Trophoblast cell (in vitro differentiated cells and primary cell): ENCODE measurements around the gene COLGALT1.

Experiments
- DNase-seq, 2 donors: peaks; one replicate each; pipeline ENCODE4 v3.0.0-alpha.2; 2016
- H2AFZ ChIP-seq: 2 replicates; pipeline ENCODE4 v1.6.1; 2013; ENCODE audit warnings: low read length, moderate library complexity, mild to moderate bottlenecking; ENCODE audit not compliant: insufficient read depth, poor library complexity
- H2AK5ac ChIP-seq: 2 replicates; pipeline ENCODE4 v1.6.1; 2013; ENCODE audit warnings: mild to moderate bottlenecking, low read length
- H2BK120ac ChIP-seq: 2 replicates; pipeline ENCODE4 v1.6.1; 2013; ENCODE audit warnings: low read length, mild to moderate bottlenecking, moderate library complexity; ENCODE audit not compliant: insufficient read depth, poor library complexity
- H2BK12ac ChIP-seq: 2 replicates; pipeline ENCODE4 v1.6.1; 2013; ENCODE audit warnings: mild to moderate bottlenecking, low read length, moderate library complexity
- H2BK5ac ChIP-seq: 2 replicates; pipeline ENCODE4 v1.6.1; 2013; ENCODE audit warnings: low read length, low read depth, moderate library complexity, mild to moderate bottlenecking; ENCODE audit not compliant: poor library complexity
- H3K14ac ChIP-seq: 2 replicates; pipeline ENCODE4 v1.6.1; 2013; ENCODE audit warnings: mild to moderate bottlenecking, low read length
- H3K18ac ChIP-seq: 2 replicates; pipeline ENCODE4 v1.6.1; 2013; ENCODE audit warnings: mild to moderate bottlenecking, low read length
- H3K23ac ChIP-seq: 2 replicates; pipeline ENCODE4 v1.6.1; 2013; ENCODE audit warnings: low read length
- H3K27ac ChIP-seq: 2 replicates; pipeline ENCODE4 v1.5.1; 2013; ENCODE audit warnings: low read depth, mild to moderate bottlenecking, inconsistent platforms, low read length, moderate library complexity
- H3K27me3 ChIP-seq: 2 replicates; pipeline ENCODE4 v1.6.1; 2013; ENCODE audit warnings: inconsistent platforms, mild to moderate bottlenecking, low read length, moderate library complexity; ENCODE audit not compliant: insufficient read depth
- H3K36me3 ChIP-seq, 2 experiments: 1 replicate in 1 of 2; 2 replicates in 1 of 2; pipeline ENCODE4 v1.6.1; 2013; ENCODE audit warnings: low read length in 2 of 2, mild to moderate bottlenecking in 2 of 2, moderate library complexity in 1 of 2; ENCODE audit not compliant: insufficient read depth in 2 of 2, control insufficient read depth in 1 of 2
- H3K4ac ChIP-seq: 2 replicates; pipeline ENCODE4 v1.6.1; 2013; ENCODE audit warnings: low read depth, mild to moderate bottlenecking, low read length, moderate library complexity
- H3K4me1 ChIP-seq, 2 experiments: 1 replicate in 1 of 2; 2 replicates in 1 of 2; pipeline ENCODE4 v1.6.1; 2013; ENCODE audit warnings: low read length in 2 of 2, mild to moderate bottlenecking in 2 of 2, moderate library complexity in 1 of 2; ENCODE audit not compliant: insufficient read depth in 2 of 2, control insufficient read depth in 1 of 2
- H3K4me2 ChIP-seq: 2 replicates; pipeline ENCODE4 v1.6.1; 2013; ENCODE audit warnings: inconsistent platforms, mild to moderate bottlenecking, low read length, moderate library complexity
- H3K4me3 ChIP-seq: 2 replicates; pipeline ENCODE4 v1.5.1; 2013; ENCODE audit warnings: mild to moderate bottlenecking, low read depth, low read length, inconsistent platforms
- H3K79me1 ChIP-seq: one replicate; pipeline ENCODE4 v1.6.1; 2013; ENCODE audit warnings: low read length
- H3K79me2 ChIP-seq: 2 replicates; pipeline ENCODE4 v1.6.1; 2013; ENCODE audit warnings: low read length, mild to moderate bottlenecking; ENCODE audit not compliant: control insufficient read depth, insufficient read depth, poor library complexity
- H3K9ac ChIP-seq: 2 replicates; pipeline ENCODE4 v1.6.1; 2013; ENCODE audit warnings: mild to moderate bottlenecking, low read length
- H3K9me3 ChIP-seq: 2 replicates; pipeline ENCODE4 v1.6.1; 2013; ENCODE audit warnings: low read depth, mild to moderate bottlenecking, control low read depth, inconsistent platforms, low read length; ENCODE audit not compliant: insufficient read depth
- H4K12ac ChIP-seq: 2 replicates; pipeline ENCODE4 v1.6.1; 2013; ENCODE audit warnings: low read depth, mild to moderate bottlenecking, low read length, moderate library complexity
- H4K8ac ChIP-seq: 2 replicates; pipeline ENCODE4 v1.6.1; 2013; ENCODE audit warnings: low read depth, mild to moderate bottlenecking, low read length, moderate library complexity
- H4K91ac ChIP-seq: one replicate; pipeline ENCODE4 v1.6.1; 2013; ENCODE audit warnings: low read depth, mild to moderate bottlenecking, low read length, moderate library complexity
- WGBS: extraction: QIAGEN DNeasy Blood & Tissue Kit; methylation state at CpG from one replicate; pipeline ENCODE4 v1.1.7; 2013; ENCODE audit warnings: missing lambda C conversion rate; ENCODE audit not compliant: insufficient read length, insufficient coverage; ENCODE audit errors: extremely low coverage; 5-methylcytosine and 5-hydroxymethylcytosine counted together

Gene COLGALT1

GRCh38 chr19:17620696-17621095, 65.2 kb downstream of the COLGALT1 start:
- no peak overlapping the region for H3K18ac ChIP-seq
- H2AFZ ChIP-seq: no peak overlapping the region
- no peaks in the 10 kb centered on the region for H3K4me1 ChIP-seq
- no peak overlapping the region for H3K4ac ChIP-seq
- no peaks in the 10 kb centered on the region for H3K79me2 ChIP-seq
- no peak overlapping the region for H2BK120ac ChIP-seq
- H3K9me3 ChIP-seq: peaks cover 8% of the 10 kb centered on the region
- H3K4me3 ChIP-seq: no peak overlapping the region
- no peak overlapping the region for H3K9ac ChIP-seq
- H3K23ac ChIP-seq: no peak overlapping the region
- no peak overlapping the region for H4K12ac ChIP-seq
- WGBS: no CpG with 5 or more reads among the region's 1 CpG
- no peak for DNase-seq
- no peak overlapping the region for H2BK5ac ChIP-seq
- H3K27ac ChIP-seq: no peak overlapping the region
- no peak overlapping the region for H2BK12ac ChIP-seq
- no peak overlapping the region for H3K14ac ChIP-seq
- H3K4me2 ChIP-seq: no peak overlapping the region
- H2AK5ac ChIP-seq: no peak overlapping the region
- H3K36me3 ChIP-seq: no peaks in the 10 kb centered on the region
- H4K8ac ChIP-seq: no peak overlapping the region
- no peaks in the 10 kb centered on the region for H3K79me1 ChIP-seq
- H3K27me3 ChIP-seq: no peaks in the 10 kb centered on the region
- H4K91ac ChIP-seq: no peak overlapping the region

- H3K27me3 ChIP-seq: no peaks in the 10 kb centered on the region
- H3K4me3 ChIP-seq: no peak overlapping the region
- H3K4ac ChIP-seq: no peak overlapping the region
- H3K36me3 ChIP-seq: no peaks in the 10 kb centered on the region
- no peak overlapping the region for H2AFZ ChIP-seq
- H3K23ac ChIP-seq: no peak overlapping the region
- no peaks in the 10 kb centered on the region for H3K79me2 ChIP-seq
- WGBS: no CpG with 5 or more reads among the region's 31 CpGs
- no peak overlapping the region for H3K4me2 ChIP-seq
- no peak overlapping the region for H4K12ac ChIP-seq
- no peak overlapping the region for H4K91ac ChIP-seq
- H3K9me3 ChIP-seq: peaks cover 8% of the 10 kb centered on the region
- H2BK120ac ChIP-seq: no peak overlapping the region
- no peak overlapping the region for H2BK12ac ChIP-seq
- no peaks in the 10 kb centered on the region for H3K79me1 ChIP-seq
- H2BK5ac ChIP-seq: no peak overlapping the region
- H2AK5ac ChIP-seq: no peak overlapping the region
- no peak for DNase-seq
- no peak overlapping the region for H4K8ac ChIP-seq
- H3K4me1 ChIP-seq: no peaks in the 10 kb centered on the region
- H3K9ac ChIP-seq: no peak overlapping the region
- no peak overlapping the region for H3K14ac ChIP-seq
- no peak overlapping the region for H3K18ac ChIP-seq
- no peak overlapping the region for H3K27ac ChIP-seq
Observed at GRCh38 chr19:17623224-17623935, 67.9 kb downstream of the COLGALT1 start.

- Histone ChIP-seq H3K36me3 (no peaks in the 10 kb centered on the region), H2AFZ (no peak overlapping the region), H3K4me3 (no peak overlapping the region), H4K8ac (no peak overlapping the region), H2BK120ac (no peak overlapping the region), H3K14ac (no peak overlapping the region), H3K4me1 (no peaks in the 10 kb centered on the region), H4K91ac (no peak overlapping the region), H3K9me3 (peaks cover 8% of the 10 kb centered on the region), H2BK12ac (no peak overlapping the region), H3K79me1 (no peaks in the 10 kb centered on the region), H3K79me2 (no peaks in the 10 kb centered on the region), H3K9ac (no peak overlapping the region), H3K4me2 (no peak overlapping the region), H3K23ac (no peak overlapping the region), H3K27ac (no peak overlapping the region), H3K4ac (no peak overlapping the region), H3K18ac (no peak overlapping the region), H4K12ac (no peak overlapping the region), H3K27me3 (no peaks in the 10 kb centered on the region), H2AK5ac (no peak overlapping the region), H2BK5ac (no peak overlapping the region)
- WGBS: no CpG with 5 or more reads among the region's 16 CpGs
- no peak for DNase-seq
Observed at GRCh38 chr19:17624314-17624991, 69.0 kb downstream of the COLGALT1 start.

DNA sequence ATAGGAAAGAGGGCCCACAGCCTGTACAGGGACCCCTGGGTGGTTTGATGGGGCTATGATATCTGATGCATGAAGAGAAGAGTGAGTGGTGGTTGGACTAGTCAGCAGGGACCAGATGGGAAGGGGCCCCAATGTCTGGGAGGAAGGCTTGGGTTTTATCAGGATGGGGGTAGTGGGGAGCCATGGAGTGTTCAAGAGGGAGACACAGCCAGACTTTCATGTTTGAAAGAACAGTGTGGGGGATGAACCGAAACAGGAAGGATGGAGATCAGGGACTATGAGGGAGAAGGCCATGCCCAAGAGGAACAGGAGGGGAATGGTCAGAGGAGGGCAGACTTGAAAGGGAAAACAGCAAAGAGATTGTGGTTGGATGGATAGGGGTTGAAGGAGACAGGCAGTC, 69.6 kb downstream of the COLGALT1 start:
- Histone ChIP-seq H3K14ac (no peak overlapping the region), H3K36me3 (no peaks in the 10 kb centered on the region), H3K79me1 (no peaks in the 10 kb centered on the region), H4K91ac (no peak overlapping the region), H3K27me3 (no peaks in the 10 kb centered on the region), H2AK5ac (no peak overlapping the region), H2BK5ac (no peak overlapping the region), H3K9me3 (peaks cover 8% of the 10 kb centered on the region), H2BK120ac (no peak overlapping the region), H3K9ac (no peak overlapping the region), H4K8ac (no peak overlapping the region), H3K4ac (no peak overlapping the region), H3K4me2 (no peak overlapping the region), H4K12ac (no peak overlapping the region), H3K18ac (no peak overlapping the region), H3K4me1 (no peaks in the 10 kb centered on the region), H3K23ac (no peak overlapping the region), H3K79me2 (no peaks in the 10 kb centered on the region), H2BK12ac (no peak overlapping the region), H3K27ac (no peak overlapping the region), H3K4me3 (no peak overlapping the region), H2AFZ (no peak overlapping the region)
- no CpG with 5 or more reads among the region's 1 CpG for WGBS
- DNase-seq: no peak
